ENCODE results near the gene CTBP2.
"Not testable (repeated sequence)": the region's sequence is repeated elsewhere in the genome, so short reads cannot be mapped to it uniquely, and the experiment has no call there.

CTBP2 gene

GRCh38 chr10:125085258-125086054 is 74.9 kb downstream of the CTBP2 start:
- peaks cover 0 to 11% (median 10%) of the 10 kb centered on the region in 3 donors for H3K36me3 ChIP-seq
- intact Hi-C loops (cut with DNase I; ENCODE audit: low total_unique reads): no loop called here
- H3K9me3 ChIP-seq: no peaks in the 10 kb centered on the region
- no peak for TF ChIP-seq CTCF (IDR thresholded peaks at IDR 0.05)
- no peaks in the 10 kb centered on the region for H3K27me3 ChIP-seq
- H3K4me3 ChIP-seq: peak overlapping the region; percentile 6 to 31
- peaks cover 0 to 65% (median 51%) of the 10 kb centered on the region in 4 donors for H3K4me1 ChIP-seq
- peak in 1 of 2 donors; percentile 73 for DNase-seq
- peak overlapping the region; percentile 86 to 92 for H3K27ac ChIP-seq

- Histone ChIP-seq H3K4me1 (peaks cover 0 to 60% (median 48%) of the 10 kb centered on the region in 4 donors), H3K9me3 (no peaks in the 10 kb centered on the region), H3K27ac (peak overlapping the region; percentile 86 to 92), H3K36me3 (peaks cover 0 to 11% (median 10%) of the 10 kb centered on the region in 3 donors), H3K4me3 (peak overlapping the region; percentile 6 to 31), H3K27me3 (no peaks in the 10 kb centered on the region)
- no peak for TF ChIP-seq CTCF (IDR thresholded peaks at IDR 0.05)
- intact Hi-C loops (cut with DNase I; ENCODE audit: low total_unique reads): no loop called here
- DNase-seq: peak; percentile 64 to 95
These were observed 75.6 kb downstream of the CTBP2 start for GRCh38 chr10:125084614-125085257.

- intact Hi-C loops (cut with DNase I; ENCODE audit: low total_unique reads): no loop called here
These were observed 76.2 kb downstream of the CTBP2 start for GRCh38 chr10:125084191-125084613.

GRCh38 chr10:125083576-125083920 is 76.8 kb downstream of the CTBP2 start:
- Histone ChIP-seq H3K9me3 (no peaks in the 10 kb centered on the region), H3K4me1 (peaks cover 0 to 55% (median 44%) of the 10 kb centered on the region in 4 donors), H3K27me3 (no peaks in the 10 kb centered on the region), H3K36me3 (peaks cover 0 to 11% (median 10%) of the 10 kb centered on the region in 3 donors), H3K27ac (peak overlapping the region; percentile 86 to 92), H3K4me3 (no peak overlapping the region)
- intact Hi-C loops (cut with DNase I; ENCODE audit: low total_unique reads): loop anchor here (2.0 kb wide), 1 partner anchor 77 kb away; the partner anchor contains the start of gene CTBP2
- peak; percentile 51 to 89 for DNase-seq
- no peak for TF ChIP-seq CTCF (IDR thresholded peaks at IDR 0.05)

More at GRCh38 chr10:125084191-125084613, 76.2 kb downstream of the CTBP2 start:
- peak; percentile 69 to 91 for DNase-seq
- Histone ChIP-seq H3K4me1 (peaks cover 0 to 55% (median 44%) of the 10 kb centered on the region in 4 donors), H3K9me3 (no peaks in the 10 kb centered on the region), H3K27me3 (no peaks in the 10 kb centered on the region), H3K36me3 (peaks cover 0 to 11% (median 10%) of the 10 kb centered on the region in 3 donors), H3K27ac (peak overlapping the region; percentile 86 to 92), H3K4me3 (peak overlapping the region; percentile 6 to 31)
- TF ChIP-seq CTCF (IDR thresholded peaks at IDR 0.05): peak in 1 of 2 experiments; percentile 16

- H3K27ac ChIP-seq: peak overlapping the region; percentile 86 to 92
- peaks cover 0 to 10% (median 10%) of the 10 kb centered on the region in 3 donors for H3K36me3 ChIP-seq
- H3K9me3 ChIP-seq: no peaks in the 10 kb centered on the region
- intact Hi-C loops (cut with DNase I; ENCODE audit: low total_unique reads): loop anchor here (2.0 kb wide), 1 partner anchor 78 kb away; the partner anchor contains the start of gene CTBP2
- DNase-seq: peak in 1 of 2 donors; percentile 54
- H3K4me1 ChIP-seq: peaks cover 0 to 55% (median 44%) of the 10 kb centered on the region in 4 donors
- H3K4me3 ChIP-seq: no peak overlapping the region
- no peak for TF ChIP-seq CTCF (IDR thresholded peaks at IDR 0.05)
- H3K27me3 ChIP-seq: no peaks in the 10 kb centered on the region
These were observed 77.3 kb downstream of the CTBP2 start for GRCh38 chr10:125082881-125083575.

- Histone ChIP-seq H3K4me1 (peaks cover 0 to 55% (median 44%) of the 10 kb centered on the region in 4 donors), H3K27ac (peak overlapping the region; percentile 86 to 92)
- not testable (repeated sequence) for H3K4me3 ChIP-seq, H3K27me3 ChIP-seq, H3K9me3 ChIP-seq, H3K36me3 ChIP-seq
- intact Hi-C loops (cut with DNase I; ENCODE audit: low total_unique reads): loop anchor here (2.0 kb wide), 1 partner anchor 78 kb away; the partner anchor contains the start of gene CTBP2
- DNase-seq: peak in 1 of 2 donors; percentile 58
These were observed 77.9 kb downstream of the CTBP2 start for GRCh38 chr10:125082471-125082870.

Data from tibial artery (tissue), 4 donors.